ENCODE results near the gene C5orf46.
"Not testable (repeated sequence)": the region's sequence is repeated elsewhere in the genome, so short reads cannot be mapped to it uniquely, and the experiment has no call there.

Gene C5orf46

GRCh38 chr5:147895864-147896263 lies 10.5 kb downstream of the C5orf46 start:
- DNase-seq (ENCODE audit: low read depth in 1 of 2, low spot score in 1 of 2) = no peak

- no peak for DNase-seq (ENCODE audit: low read depth in 1 of 2, low spot score in 1 of 2)
Observed at GRCh38 chr5:147893820-147894219, 12.5 kb downstream of the C5orf46 start.

- DNase-seq (ENCODE audit: low read depth in 1 of 2, low spot score in 1 of 2) = no peak
Observed at GRCh38 chr5:147892696-147893296, 13.5 kb downstream of the C5orf46 start.

GRCh38 chr5:147887930-147888329 lies 18.4 kb downstream of the C5orf46 start:
- DNase-seq (ENCODE audit: low read depth in 1 of 2, low spot score in 1 of 2) = no peak

GRCh38 chr5:147887026-147887627 lies 19.2 kb downstream of the C5orf46 start:
- DNase-seq (ENCODE audit: low read depth in 1 of 2, low spot score in 1 of 2) = no peak

- no peak for DNase-seq (ENCODE audit: low read depth in 1 of 2, low spot score in 1 of 2)
Observed at GRCh38 chr5:147882586-147883313, 23.6 kb downstream of the C5orf46 start.

GRCh38 chr5:147880487-147880886 lies 25.9 kb downstream of the C5orf46 start:
- no peak for DNase-seq (ENCODE audit: low read depth in 1 of 2, low spot score in 1 of 2)

GRCh38 chr5:147879784-147880183 lies 26.6 kb downstream of the C5orf46 start:
- DNase-seq (ENCODE audit: low read depth in 1 of 2, low spot score in 1 of 2) = no peak

GRCh38 chr5:147878066-147878759 lies 28.1 kb downstream of the C5orf46 start, which contains the start of gene SCGB3A2:
TSS of gene SCGB3A2 (plus strand) at chr5:147878711. CDS start at chr5:147878804, 93 bp downstream.
- DNase-seq (ENCODE audit: low read depth in 1 of 2, low spot score in 1 of 2) = no peak

- no peak for DNase-seq (ENCODE audit: low read depth in 1 of 2, low spot score in 1 of 2)
Observed at GRCh38 chr5:147876626-147877025, 29.7 kb downstream of the C5orf46 start.

GRCh38 chr5:147876141-147876540 lies 30.2 kb downstream of the C5orf46 start:
- DNase-seq (ENCODE audit: low read depth in 1 of 2, low spot score in 1 of 2) = no peak

- no peak for DNase-seq (ENCODE audit: low read depth in 1 of 2, low spot score in 1 of 2)
Observed at GRCh38 chr5:147874910-147875367, 31.4 kb downstream of the C5orf46 start.

- DNase-seq (ENCODE audit: low read depth in 1 of 2, low spot score in 1 of 2) = not testable (repeated sequence)
Observed at GRCh38 chr5:147874118-147874875, 32.0 kb downstream of the C5orf46 start.

GRCh38 chr5:147872744-147873435 lies 33.4 kb downstream of the C5orf46 start:
- DNase-seq (ENCODE audit: low read depth in 1 of 2, low spot score in 1 of 2) = not testable (repeated sequence)

- not testable (repeated sequence) for DNase-seq (ENCODE audit: low read depth in 1 of 2, low spot score in 1 of 2)
Observed at GRCh38 chr5:147871980-147872549, 34.3 kb downstream of the C5orf46 start.

GRCh38 chr5:147869892-147870291 lies 36.4 kb downstream of the C5orf46 start:
- not testable (repeated sequence) for DNase-seq (ENCODE audit: low read depth in 1 of 2, low spot score in 1 of 2)

- DNase-seq (ENCODE audit: low read depth in 1 of 2, low spot score in 1 of 2) = no peak
Observed at GRCh38 chr5:147869112-147869511, 37.2 kb downstream of the C5orf46 start.

- DNase-seq (ENCODE audit: low read depth in 1 of 2, low spot score in 1 of 2) = no peak
Observed at GRCh38 chr5:147863454-147864158, 42.7 kb downstream of the C5orf46 start.

- no peak for DNase-seq (ENCODE audit: low read depth in 1 of 2, low spot score in 1 of 2)
Observed at GRCh38 chr5:147860641-147861025, 45.7 kb downstream of the C5orf46 start.
